ENCODE measurements around the gene CCDC40. TPM values are rescaled to one million over a fixed set of nuclear protein-coding genes. Genes with fewer than 3 reads are reported as not detected.

The CCDC40 gene
- total and polyA plus RNA-seq, 2 of the 13 experiments (the other 11 are each of a cell fraction or from before 2014, with no cell fraction given), result 4.1 to 5.5 TPM

DNA sequence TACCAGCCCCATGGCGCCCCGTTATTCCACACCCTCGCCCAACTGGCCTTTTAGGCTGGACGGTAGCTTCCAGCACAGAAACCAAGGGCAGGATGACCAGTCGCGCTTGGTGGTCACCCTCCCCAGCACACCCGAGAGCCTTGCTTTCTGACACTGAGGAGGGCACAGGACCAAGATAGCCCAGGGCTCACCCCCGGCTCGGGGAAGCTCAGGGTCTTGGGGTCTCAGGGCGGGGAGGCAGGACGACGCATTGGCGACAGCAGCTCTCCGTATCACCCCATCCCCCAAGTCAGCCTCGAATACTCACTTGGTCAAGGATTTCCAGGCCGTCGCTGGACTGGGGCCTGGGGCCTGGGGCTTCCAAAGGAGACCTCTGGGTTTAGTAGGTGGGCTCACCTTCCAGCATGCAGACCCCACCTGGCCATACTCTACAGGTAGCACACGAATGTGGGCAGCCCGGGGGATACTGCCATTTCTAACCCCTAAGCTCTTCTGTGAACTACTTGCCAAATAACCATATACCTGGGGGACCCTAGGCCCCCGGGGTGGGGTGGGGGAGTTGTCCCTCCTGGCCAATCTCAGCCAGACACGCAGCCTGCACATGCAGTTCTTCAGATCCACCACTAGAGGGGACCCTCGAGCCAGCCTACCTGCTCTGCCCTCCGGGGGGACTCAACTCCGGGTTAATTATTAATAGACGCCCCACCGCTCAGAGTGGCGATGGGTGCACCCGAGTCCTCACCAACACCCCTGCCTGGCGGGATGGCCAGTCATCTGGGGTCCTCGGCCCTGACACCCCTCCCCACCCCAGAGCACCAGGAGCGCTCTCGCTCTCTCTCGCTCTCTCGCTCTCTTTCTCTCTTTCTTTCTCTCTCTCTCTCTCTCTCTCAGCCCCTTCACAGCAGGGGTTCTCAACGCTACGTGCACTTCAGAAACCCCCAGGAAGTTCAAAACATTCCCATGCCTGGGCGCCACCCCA, 30.8 kb upstream of the CCDC40 start (continued):
- TF ChIP-seq, protein P1, sequence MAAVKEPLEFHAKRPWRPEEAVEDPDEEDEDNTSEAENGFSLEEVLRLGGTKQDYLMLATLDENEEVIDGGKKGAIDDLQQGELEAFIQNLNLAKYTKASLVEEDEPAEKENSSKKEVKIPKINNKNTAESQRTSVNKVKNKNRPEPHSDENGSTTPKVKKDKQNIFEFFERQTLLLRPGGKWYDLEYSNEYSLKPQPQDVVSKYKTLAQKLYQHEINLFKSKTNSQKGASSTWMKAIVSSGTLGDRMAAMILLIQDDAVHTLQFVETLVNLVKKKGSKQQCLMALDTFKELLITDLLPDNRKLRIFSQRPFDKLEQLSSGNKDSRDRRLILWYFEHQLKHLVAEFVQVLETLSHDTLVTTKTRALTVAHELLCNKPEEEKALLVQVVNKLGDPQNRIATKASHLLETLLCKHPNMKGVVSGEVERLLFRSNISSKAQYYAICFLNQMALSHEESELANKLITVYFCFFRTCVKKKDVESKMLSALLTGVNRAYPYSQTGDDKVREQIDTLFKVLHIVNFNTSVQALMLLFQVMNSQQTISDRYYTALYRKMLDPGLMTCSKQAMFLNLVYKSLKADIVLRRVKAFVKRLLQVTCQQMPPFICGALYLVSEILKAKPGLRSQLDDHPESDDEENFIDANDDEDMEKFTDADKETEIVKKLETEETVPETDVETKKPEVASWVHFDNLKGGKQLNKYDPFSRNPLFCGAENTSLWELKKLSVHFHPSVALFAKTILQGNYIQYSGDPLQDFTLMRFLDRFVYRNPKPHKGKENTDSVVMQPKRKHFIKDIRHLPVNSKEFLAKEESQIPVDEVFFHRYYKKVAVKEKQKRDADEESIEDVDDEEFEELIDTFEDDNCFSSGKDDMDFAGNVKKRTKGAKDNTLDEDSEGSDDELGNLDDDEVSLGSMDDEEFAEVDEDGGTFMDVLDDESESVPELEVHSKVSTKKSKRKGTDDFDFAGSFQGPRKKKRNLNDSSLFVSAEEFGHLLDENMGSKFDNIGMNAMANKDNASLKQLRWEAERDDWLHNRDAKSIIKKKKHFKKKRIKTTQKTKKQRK (IDR thresholded peaks at IDR 0.05; ENCODE audit: low read length), result no peak
- TF ChIP-seq, protein P2, sequence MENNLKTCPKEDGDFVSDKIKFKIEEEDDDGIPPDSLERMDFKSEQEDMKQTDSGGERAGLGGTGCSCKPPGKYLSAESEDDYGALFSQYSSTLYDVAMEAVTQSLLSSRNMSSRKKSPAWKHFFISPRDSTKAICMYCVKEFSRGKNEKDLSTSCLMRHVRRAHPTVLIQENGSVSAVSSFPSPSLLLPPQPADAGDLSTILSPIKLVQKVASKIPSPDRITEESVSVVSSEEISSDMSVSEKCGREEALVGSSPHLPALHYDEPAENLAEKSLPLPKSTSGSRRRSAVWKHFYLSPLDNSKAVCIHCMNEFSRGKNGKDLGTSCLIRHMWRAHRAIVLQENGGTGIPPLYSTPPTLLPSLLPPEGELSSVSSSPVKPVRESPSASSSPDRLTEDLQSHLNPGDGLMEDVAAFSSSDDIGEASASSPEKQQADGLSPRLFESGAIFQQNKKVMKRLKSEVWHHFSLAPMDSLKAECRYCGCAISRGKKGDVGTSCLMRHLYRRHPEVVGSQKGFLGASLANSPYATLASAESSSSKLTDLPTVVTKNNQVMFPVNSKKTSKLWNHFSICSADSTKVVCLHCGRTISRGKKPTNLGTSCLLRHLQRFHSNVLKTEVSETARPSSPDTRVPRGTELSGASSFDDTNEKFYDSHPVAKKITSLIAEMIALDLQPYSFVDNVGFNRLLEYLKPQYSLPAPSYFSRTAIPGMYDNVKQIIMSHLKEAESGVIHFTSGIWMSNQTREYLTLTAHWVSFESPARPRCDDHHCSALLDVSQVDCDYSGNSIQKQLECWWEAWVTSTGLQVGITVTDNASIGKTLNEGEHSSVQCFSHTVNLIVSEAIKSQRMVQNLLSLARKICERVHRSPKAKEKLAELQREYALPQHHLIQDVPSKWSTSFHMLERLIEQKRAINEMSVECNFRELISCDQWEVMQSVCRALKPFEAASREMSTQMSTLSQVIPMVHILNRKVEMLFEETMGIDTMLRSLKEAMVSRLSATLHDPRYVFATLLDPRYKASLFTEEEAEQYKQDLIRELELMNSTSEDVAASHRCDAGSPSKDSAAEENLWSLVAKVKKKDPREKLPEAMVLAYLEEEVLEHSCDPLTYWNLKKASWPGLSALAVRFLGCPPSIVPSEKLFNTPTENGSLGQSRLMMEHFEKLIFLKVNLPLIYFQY (CRISPR knock-in tag; IDR thresholded peaks at IDR 0.05; ENCODE audit: borderline replicate concordance), result no peak
- TF ChIP-seq, protein P3, sequence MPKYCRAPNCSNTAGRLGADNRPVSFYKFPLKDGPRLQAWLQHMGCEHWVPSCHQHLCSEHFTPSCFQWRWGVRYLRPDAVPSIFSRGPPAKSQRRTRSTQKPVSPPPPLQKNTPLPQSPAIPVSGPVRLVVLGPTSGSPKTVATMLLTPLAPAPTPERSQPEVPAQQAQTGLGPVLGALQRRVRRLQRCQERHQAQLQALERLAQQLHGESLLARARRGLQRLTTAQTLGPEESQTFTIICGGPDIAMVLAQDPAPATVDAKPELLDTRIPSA (CRISPR knock-in tag; IDR thresholded peaks at IDR 0.05; ENCODE audit: borderline replicate concordance), result 0 out of 2 replicates have a peak, but pooled peaks have one; percentile 33
- TF ChIP-seq GLI4 (CRISPR knock-in tag; IDR thresholded peaks at IDR 0.05; ENCODE audit: borderline replicate concordance) (no peak), ZNF329 (CRISPR knock-in tag; IDR thresholded peaks at IDR 0.05; ENCODE audit: low read depth) (no peak), MXI1 (IDR thresholded peaks at IDR 0.05; ENCODE audit: borderline replicate concordance, low read depth, low read length) (peak; percentile 64; the same call in 1 of the 3 replicates), ZFP90 (CRISPR knock-in tag; IDR thresholded peaks at IDR 0.05; ENCODE audit: borderline replicate concordance) (0 out of 2 replicates have a peak, but pooled peaks have one; percentile 49), SNRNP70 (IDR thresholded peaks at IDR 0.05; ENCODE audit: low read depth, low read length) (no peak), ZNF703 (CRISPR knock-in tag; IDR thresholded peaks at IDR 0.05; ENCODE audit: borderline replicate concordance) (no peak), FLYWCH1 (CRISPR knock-in tag; IDR thresholded peaks at IDR 0.05) (no peak), ZNF672 (CRISPR knock-in tag; IDR thresholded peaks at IDR 0.05) (no peak), ZNF143 (CRISPR knock-in tag; IDR thresholded peaks at IDR 0.05) (no peak; the same call in 1 of the 2 replicates), EZH2 (conservative IDR thresholded peaks at IDR 0.05; ENCODE audit: low read depth, low read length) (no peak), SATB2 (CRISPR knock-in tag; IDR thresholded peaks at IDR 0.05) (no peak), SP140L (CRISPR knock-in tag; IDR thresholded peaks at IDR 0.05; ENCODE audit: borderline replicate concordance) (no peak)
- TF ChIP-seq, protein P4, sequence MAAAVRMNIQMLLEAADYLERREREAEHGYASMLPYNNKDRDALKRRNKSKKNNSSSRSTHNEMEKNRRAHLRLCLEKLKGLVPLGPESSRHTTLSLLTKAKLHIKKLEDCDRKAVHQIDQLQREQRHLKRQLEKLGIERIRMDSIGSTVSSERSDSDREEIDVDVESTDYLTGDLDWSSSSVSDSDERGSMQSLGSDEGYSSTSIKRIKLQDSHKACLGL (CRISPR knock-in tag; IDR thresholded peaks at IDR 0.05), result no peak
- TF ChIP-seq, protein P5, sequence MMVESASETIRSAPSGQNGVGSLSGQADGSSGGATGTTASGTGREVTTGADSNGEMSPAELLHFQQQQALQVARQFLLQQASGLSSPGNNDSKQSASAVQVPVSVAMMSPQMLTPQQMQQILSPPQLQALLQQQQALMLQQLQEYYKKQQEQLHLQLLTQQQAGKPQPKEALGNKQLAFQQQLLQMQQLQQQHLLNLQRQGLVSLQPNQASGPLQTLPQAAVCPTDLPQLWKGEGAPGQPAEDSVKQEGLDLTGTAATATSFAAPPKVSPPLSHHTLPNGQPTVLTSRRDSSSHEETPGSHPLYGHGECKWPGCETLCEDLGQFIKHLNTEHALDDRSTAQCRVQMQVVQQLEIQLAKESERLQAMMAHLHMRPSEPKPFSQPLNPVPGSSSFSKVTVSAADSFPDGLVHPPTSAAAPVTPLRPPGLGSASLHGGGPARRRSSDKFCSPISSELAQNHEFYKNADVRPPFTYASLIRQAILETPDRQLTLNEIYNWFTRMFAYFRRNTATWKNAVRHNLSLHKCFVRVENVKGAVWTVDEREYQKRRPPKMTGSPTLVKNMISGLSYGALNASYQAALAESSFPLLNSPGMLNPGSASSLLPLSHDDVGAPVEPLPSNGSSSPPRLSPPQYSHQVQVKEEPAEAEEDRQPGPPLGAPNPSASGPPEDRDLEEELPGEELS (CRISPR knock-in tag; IDR thresholded peaks at IDR 0.05), result no peak
